A204.1 (cell line): ENCODE measurements around the gene BMP8A.
"Not testable (repeated sequence)": the region's sequence is repeated elsewhere in the genome, so short reads cannot be mapped to it uniquely, and the experiment has no call there.

Experiments
- FAIRE-seq: peaks from 2 replicates; lab custom pipeline; 2012; peaks lifted over from hg19 to GRCh38; lab: Jason Lieb, UNC

The BMP8A gene

GRCh38 chr1:39507230-39507928 lies 15.9 kb downstream of the BMP8A start:
- FAIRE-seq = no peak

- FAIRE-seq = no peak
Measured at GRCh38 chr1:39508266-39508665, 16.8 kb downstream of the BMP8A start.

GRCh38 chr1:39508857-39509305 lies 17.4 kb downstream of the BMP8A start:
- no peak for FAIRE-seq

GRCh38 chr1:39509360-39510009 lies 18.0 kb downstream of the BMP8A start:
- FAIRE-seq = no peak

GRCh38 chr1:39510570-39511186 lies 19.2 kb downstream of the BMP8A start:
- not testable (repeated sequence) for FAIRE-seq

- FAIRE-seq = not testable (repeated sequence)
Measured at GRCh38 chr1:39511477-39511876, 20.0 kb downstream of the BMP8A start.

- FAIRE-seq = not testable (repeated sequence)
Measured at GRCh38 chr1:39512234-39512847, 20.9 kb downstream of the BMP8A start.

- FAIRE-seq = not testable (repeated sequence)
Measured at GRCh38 chr1:39514710-39515124, 23.3 kb downstream of the BMP8A start.

- not testable (repeated sequence) for FAIRE-seq
Measured at GRCh38 chr1:39515131-39516086, 24.0 kb downstream of the BMP8A start.

- FAIRE-seq = not testable (repeated sequence)
Measured at GRCh38 chr1:39516841-39517240, 25.4 kb downstream of the BMP8A start.

GRCh38 chr1:39517936-39518335 lies 26.5 kb downstream of the BMP8A start:
- FAIRE-seq = not testable (repeated sequence)

GRCh38 chr1:39519376-39519775 lies 27.9 kb downstream of the BMP8A start:
- FAIRE-seq = not testable (repeated sequence)

GRCh38 chr1:39522221-39522620 lies 30.8 kb downstream of the BMP8A start:
- not testable (repeated sequence) for FAIRE-seq

GRCh38 chr1:39522661-39523567 lies 31.5 kb downstream of the BMP8A start:
- no peak for FAIRE-seq

- FAIRE-seq = no peak
Measured at GRCh38 chr1:39524171-39524570, 32.7 kb downstream of the BMP8A start.

GRCh38 chr1:39524591-39525365 lies 33.3 kb downstream of the BMP8A start:
- no peak for FAIRE-seq

- no peak for FAIRE-seq
Measured at GRCh38 chr1:39525366-39526165, 34.1 kb downstream of the BMP8A start.

- FAIRE-seq = no peak
Measured at GRCh38 chr1:39526466-39527189, 35.2 kb downstream of the BMP8A start.
